HUES64 (cell line): ENCODE measurements around the gene MYEOV.

Experiments
- H3K27ac ChIP-seq: 2 replicates; pipeline ENCODE4 v1.7.0; 2013; ENCODE audit warnings: low read depth, low read length, inconsistent platforms
- H3K27me3 ChIP-seq: 2 replicates; pipeline ENCODE4 v1.6.1; 2013; ENCODE audit warnings: mild to moderate bottlenecking, low read length; ENCODE audit not compliant: insufficient read depth
- H3K36me3 ChIP-seq: 2 replicates; pipeline ENCODE4 v1.6.1; 2013; ENCODE audit warnings: mild to moderate bottlenecking, low read length; ENCODE audit not compliant: insufficient read depth
- H3K4me1 ChIP-seq: 2 replicates; pipeline ENCODE4 v1.6.1; 2013; ENCODE audit warnings: mild to moderate bottlenecking, low read length, moderate library complexity; ENCODE audit not compliant: insufficient read depth
- H3K4me3 ChIP-seq: 2 replicates; pipeline ENCODE4 v1.5.1; 2013; ENCODE audit warnings: mild to moderate bottlenecking, low read length, moderate library complexity
- H3K9ac ChIP-seq: 2 replicates; pipeline ENCODE4 v1.6.1; 2013; ENCODE audit warnings: mild to moderate bottlenecking, low read depth, low read length
- H3K9me3 ChIP-seq: 2 replicates; pipeline ENCODE4 v1.6.1; 2013; ENCODE audit warnings: low read depth, low read length; ENCODE audit not compliant: insufficient read depth
- WGBS: fragments of 150-250, 120-280 bp; methylation state at CpG from one replicate; pipeline ENCODE4 v1.1.7; 2013; ENCODE audit warnings: missing lambda C conversion rate; 5-methylcytosine and 5-hydroxymethylcytosine counted together

MYEOV gene

DNA sequence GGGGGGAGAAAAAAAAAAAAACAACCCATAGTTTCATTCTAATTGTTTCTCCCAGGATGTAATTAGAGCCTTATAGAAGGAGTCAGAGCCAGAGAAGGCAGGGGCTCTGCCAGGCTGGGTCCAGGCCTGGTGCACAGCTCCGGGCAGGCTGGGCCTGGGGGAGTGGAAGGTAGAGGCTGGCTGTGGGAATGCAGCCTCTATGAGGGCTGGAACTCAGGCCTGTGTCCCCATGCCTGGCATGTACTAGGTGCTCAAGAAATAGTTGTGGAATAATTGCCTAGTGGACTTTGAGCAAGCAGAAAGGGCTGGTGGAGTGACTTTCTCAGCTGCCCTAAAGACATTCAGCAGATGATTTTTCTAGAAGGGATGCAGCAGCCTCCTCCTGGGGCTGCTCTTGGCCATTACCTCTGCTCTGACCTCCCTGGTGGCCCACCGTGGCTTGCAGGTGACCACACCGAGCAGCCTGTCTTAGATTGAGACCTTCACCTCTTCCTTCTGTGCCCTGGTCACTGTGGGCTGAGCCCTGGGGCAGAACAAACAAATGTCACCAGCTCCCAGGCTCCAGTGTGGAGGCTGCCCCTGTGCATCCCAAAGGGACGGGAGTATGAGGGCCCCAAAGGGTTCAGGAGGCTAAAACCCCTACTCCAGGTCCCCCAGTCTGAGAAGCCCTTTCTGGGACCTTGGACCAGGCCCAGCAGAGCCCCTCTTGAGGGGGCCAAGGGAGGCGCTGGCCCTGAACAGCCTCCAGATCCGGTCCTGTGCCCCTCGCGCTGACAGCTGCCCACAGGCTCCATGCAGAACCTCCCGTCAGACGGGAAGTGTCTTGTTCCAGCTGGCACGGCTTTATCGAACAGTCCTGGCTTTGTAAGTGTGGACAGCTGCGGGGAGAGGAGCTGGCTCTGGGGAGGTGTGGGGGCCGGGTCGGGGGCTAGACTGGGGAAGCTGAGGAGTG is 18.8 kb downstream of the MYEOV start:
- no peak overlapping the region for H3K9ac ChIP-seq
- no peaks in the 10 kb centered on the region for H3K27me3 ChIP-seq
- H3K36me3 ChIP-seq: no peaks in the 10 kb centered on the region
- WGBS: 95% methylated on average over 15 of the region's 15 CpGs
- H3K9me3 ChIP-seq: no peaks in the 10 kb centered on the region
- H3K4me3 ChIP-seq: no peak overlapping the region
- no peaks in the 10 kb centered on the region for H3K4me1 ChIP-seq
- no peak overlapping the region for H3K27ac ChIP-seq

DNA sequence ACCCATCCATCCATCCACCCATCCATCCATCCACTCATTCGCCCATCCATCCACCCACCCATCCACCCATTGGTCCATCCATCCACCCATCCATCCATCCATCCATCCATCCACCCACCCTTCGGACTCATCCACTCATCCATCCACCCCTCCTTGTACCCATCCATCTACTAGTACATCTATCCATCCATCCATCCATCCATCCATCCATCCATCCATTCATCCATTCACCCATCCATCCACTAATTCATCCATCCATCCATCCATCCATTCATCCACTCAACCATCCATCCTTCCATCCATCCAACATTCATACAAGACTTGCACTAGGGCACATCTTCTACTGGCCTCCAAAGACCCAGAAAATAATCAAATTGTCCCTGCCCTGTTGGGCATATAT is 20.0 kb downstream of the MYEOV start:
- Histone ChIP-seq H3K27ac (no peak overlapping the region), H3K4me3 (no peak overlapping the region), H3K9ac (no peak overlapping the region), H3K9me3 (no peaks in the 10 kb centered on the region), H3K4me1 (no peaks in the 10 kb centered on the region), H3K27me3 (no peaks in the 10 kb centered on the region), H3K36me3 (no peaks in the 10 kb centered on the region)
- WGBS: 80% methylated on average over 1 of the region's 2 CpGs

DNA sequence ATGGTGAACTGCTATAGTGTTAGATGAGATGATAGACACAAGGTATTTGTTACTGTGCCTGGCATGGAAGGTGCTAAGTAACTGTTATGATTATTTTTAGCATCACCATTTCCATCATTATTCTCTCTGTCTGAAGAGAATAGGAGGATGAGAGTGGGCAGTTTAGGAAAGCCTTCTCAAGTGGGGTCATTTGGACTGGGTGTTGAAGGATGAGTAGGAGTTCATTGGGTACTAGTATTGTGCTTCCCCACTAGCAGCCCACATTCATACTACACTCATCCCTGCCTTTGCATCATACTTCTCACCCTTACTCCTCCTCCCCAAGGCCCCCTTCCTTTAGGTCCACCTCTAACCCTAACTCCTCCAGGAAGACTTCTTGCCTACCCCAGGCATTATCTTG is 20.6 kb downstream of the MYEOV start:
- H3K9ac ChIP-seq: no peak overlapping the region
- H3K36me3 ChIP-seq: no peaks in the 10 kb centered on the region
- H3K4me3 ChIP-seq: no peak overlapping the region
- no peaks in the 10 kb centered on the region for H3K4me1 ChIP-seq
- H3K27ac ChIP-seq: no peak overlapping the region
- H3K9me3 ChIP-seq: no peaks in the 10 kb centered on the region
- H3K27me3 ChIP-seq: no peaks in the 10 kb centered on the region

DNA sequence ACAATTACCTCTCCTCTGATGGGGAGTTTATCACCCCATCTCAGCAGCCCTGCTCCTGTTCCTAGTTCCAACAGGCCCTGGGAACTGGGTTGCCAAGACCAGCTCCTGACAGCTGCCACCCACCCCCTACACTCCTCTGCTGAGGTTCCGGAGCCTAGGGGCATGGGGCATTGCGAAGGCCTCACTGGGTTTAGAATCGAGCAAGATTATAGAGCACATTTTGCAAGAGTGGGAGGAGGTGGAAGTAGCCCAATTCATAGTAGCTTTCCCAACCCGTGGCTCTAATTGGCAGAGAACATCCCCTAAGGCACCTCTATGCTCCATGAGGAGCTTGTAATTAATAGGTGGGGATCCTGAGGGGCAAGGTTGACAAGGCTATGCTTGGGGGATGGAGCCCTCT is 23.0 kb downstream of the MYEOV start:
- no peak overlapping the region for H3K9ac ChIP-seq
- H3K9me3 ChIP-seq: no peaks in the 10 kb centered on the region
- no peaks in the 10 kb centered on the region for H3K36me3 ChIP-seq
- no peaks in the 10 kb centered on the region for H3K4me1 ChIP-seq
- H3K27ac ChIP-seq: no peak overlapping the region
- no peaks in the 10 kb centered on the region for H3K27me3 ChIP-seq
- no peak overlapping the region for H3K4me3 ChIP-seq
- WGBS: 93% methylated on average over 4 of the region's 4 CpGs

DNA sequence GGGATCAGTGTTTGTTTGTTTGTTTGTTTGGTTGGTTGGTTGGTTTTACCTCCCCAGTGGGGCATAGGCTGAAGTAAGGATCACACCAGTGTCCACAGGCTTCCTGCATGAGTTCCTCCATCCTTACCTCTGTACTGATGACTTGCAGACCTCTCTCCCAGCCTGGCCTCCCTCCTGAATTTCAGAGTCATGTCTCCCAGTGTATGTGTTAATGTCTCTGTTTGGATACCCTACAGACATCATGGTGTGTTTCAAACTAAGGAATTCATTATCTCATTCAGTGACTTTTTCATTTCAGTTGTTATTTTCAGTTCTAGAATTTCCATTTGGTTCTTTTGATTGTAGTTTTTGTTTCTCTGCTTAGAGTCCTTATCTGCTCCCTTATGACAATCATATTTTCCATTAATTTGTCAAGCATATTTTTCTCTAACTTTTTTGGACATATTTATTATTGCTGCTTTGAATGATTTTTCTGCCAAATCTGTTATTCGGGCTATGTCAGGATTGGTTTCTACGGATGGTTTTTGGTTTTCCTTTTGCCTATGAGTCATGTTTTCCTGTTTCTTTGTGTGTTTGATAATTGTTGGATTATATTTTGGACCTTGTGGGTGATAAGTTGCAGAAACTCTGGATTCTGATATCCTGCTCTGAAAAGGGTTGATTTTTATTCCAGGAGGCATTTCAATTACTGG is 23.6 kb downstream of the MYEOV start:
- no peak overlapping the region for H3K27ac ChIP-seq
- no peak overlapping the region for H3K4me3 ChIP-seq
- no peaks in the 10 kb centered on the region for H3K4me1 ChIP-seq
- no peaks in the 10 kb centered on the region for H3K27me3 ChIP-seq
- H3K9me3 ChIP-seq: no peaks in the 10 kb centered on the region
- H3K36me3 ChIP-seq: no peaks in the 10 kb centered on the region
- H3K9ac ChIP-seq: no peak overlapping the region
- WGBS: 94% methylated on average over 2 of the region's 2 CpGs

DNA sequence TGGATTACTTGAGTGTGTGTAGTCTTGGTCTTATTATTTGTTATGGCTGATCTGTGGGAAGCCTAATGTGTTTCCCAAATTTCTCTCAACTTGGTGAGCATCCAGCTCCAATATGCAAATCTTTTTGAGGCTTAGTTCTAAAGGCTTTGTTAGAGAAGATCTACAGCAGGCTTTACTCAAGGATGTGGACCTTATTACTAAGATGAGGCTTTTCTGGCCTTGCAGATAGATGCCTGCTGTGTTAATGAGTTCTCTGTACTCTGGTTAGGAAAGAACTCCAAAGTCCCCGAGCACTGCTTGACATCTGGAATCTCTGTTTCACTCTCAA is 24.1 kb downstream of the MYEOV start:
- H3K36me3 ChIP-seq: no peaks in the 10 kb centered on the region
- H3K9me3 ChIP-seq: no peaks in the 10 kb centered on the region
- no peaks in the 10 kb centered on the region for H3K4me1 ChIP-seq
- no peak overlapping the region for H3K27ac ChIP-seq
- no peaks in the 10 kb centered on the region for H3K27me3 ChIP-seq
- WGBS: 92% methylated on average over 1 of the region's 1 CpG
- no peak overlapping the region for H3K9ac ChIP-seq
- H3K4me3 ChIP-seq: no peak overlapping the region

DNA sequence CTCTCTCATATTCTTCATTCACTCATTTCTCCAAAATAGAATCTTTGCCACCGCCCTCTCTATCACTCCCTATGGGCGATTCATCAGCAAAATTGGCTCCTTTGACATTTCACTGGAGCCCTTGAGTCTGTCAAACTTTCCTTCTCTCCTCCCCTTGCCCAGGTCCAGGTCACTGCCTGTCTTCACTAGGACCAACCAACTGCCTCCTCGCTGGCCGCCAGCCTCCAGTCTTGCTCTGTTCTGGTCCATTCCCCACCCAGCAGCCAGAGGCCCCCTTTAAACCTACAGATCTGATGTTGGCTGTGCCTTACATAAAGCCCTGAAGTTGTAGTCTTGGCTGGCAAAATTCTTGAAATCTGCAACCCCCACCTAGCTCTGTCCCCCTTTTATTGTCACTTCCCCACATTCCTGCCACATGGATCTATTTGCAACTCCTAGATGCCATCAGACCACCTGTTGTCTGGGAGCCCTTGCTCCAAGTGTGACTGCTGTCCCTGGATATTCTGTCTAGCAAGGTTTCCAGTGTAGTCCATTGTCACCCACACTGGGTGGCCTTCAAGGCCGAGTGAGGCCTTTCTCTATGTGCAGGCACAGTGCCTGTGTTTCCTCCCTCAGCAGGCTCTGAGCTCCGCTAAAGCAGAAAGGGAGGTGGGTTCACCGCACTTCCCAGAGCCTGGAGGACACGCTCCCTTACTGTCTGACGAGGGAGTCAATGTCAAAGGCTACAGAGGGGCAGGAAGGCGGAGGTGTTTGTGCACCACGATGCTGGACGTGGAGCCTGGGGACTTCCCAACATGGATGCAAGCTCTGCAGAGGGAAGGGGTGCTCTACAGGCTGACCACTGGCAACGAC is 25.5 kb downstream of the MYEOV start:
- Histone ChIP-seq H3K9ac (no peak overlapping the region), H3K36me3 (no peaks in the 10 kb centered on the region), H3K9me3 (no peaks in the 10 kb centered on the region), H3K27me3 (no peaks in the 10 kb centered on the region), H3K4me3 (no peak overlapping the region), H3K4me1 (no peaks in the 10 kb centered on the region), H3K27ac (no peak overlapping the region)
- 86% methylated on average over 13 of the region's 13 CpGs for WGBS

DNA sequence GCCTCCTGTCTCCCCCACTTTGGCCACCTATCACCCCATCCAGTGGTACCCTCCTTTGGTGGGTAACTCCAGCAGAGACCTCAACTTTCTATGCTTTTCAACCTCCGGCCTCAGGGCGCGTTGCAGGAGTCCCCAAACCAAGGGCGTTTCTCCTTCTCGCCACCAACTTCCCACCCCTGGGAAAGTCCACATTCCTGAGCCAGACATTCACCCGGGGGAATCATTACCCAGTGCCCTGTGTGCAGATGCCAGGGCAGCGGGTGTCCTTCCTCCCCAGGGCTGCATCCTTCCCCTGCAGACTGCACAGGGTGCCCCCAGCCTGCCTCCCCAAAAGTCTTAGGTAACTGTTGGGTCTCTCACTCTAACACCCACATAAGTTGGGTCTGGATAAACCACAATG is 26.4 kb downstream of the MYEOV start:
- Histone ChIP-seq H3K9ac (no peak overlapping the region), H3K27ac (no peak overlapping the region), H3K4me3 (no peak overlapping the region), H3K9me3 (no peaks in the 10 kb centered on the region), H3K27me3 (no peaks in the 10 kb centered on the region), H3K4me1 (no peaks in the 10 kb centered on the region), H3K36me3 (no peaks in the 10 kb centered on the region)
- WGBS: 93% methylated on average over 7 of the region's 7 CpGs

DNA sequence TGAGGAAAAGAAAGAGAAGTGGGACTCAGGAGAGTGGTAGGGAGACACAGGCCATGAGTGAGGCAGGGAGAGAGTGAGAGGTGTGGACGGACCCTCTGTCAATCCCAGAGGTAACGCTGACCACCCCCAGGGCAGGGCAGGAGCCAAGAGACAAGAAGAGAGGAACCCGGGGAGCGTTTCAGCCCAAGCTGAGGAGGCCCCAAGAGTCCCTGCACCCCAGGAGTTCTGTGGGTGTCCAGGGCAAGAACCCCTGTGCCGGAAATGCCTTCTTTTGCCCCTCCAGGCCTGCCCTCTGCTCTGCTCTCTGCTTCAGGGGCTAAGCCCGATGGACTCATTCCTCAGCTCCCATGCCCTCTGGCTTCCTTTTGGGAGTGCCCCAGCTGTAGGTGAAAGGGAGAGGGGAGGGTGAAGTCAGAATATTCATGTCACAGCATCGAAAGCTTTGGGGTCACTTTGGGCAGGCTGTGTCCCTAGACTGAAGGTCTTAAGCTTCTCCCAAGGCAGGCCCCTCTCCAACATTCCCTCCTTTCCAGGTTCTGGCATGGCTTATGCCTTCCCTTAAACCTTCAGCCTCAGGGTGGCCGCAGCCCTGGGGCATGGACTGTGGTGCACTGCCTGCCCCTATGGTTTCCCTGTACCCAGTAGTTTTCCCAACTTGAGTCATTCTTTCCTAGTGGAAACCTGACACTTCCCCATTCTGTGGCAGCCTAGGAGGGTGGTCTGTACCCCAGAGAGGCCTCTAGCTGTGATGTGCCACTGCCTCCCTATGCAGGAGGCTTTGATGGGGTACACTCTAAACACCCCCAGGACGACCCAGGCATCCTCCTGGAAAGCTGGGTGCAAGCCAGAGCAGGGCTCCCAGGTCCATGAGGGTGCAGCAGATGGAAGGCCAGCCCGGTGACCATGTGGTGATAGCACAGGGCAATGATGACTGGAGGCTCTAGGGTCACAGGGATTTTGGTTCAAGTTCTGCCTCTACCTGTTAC is 27.1 kb downstream of the MYEOV start:
- no peaks in the 10 kb centered on the region for H3K27me3 ChIP-seq
- no peak overlapping the region for H3K27ac ChIP-seq
- no peaks in the 10 kb centered on the region for H3K4me1 ChIP-seq
- H3K36me3 ChIP-seq: no peaks in the 10 kb centered on the region
- no peak overlapping the region for H3K9ac ChIP-seq
- H3K4me3 ChIP-seq: no peak overlapping the region
- no peaks in the 10 kb centered on the region for H3K9me3 ChIP-seq
- 82% methylated on average over 10 of the region's 10 CpGs for WGBS

DNA sequence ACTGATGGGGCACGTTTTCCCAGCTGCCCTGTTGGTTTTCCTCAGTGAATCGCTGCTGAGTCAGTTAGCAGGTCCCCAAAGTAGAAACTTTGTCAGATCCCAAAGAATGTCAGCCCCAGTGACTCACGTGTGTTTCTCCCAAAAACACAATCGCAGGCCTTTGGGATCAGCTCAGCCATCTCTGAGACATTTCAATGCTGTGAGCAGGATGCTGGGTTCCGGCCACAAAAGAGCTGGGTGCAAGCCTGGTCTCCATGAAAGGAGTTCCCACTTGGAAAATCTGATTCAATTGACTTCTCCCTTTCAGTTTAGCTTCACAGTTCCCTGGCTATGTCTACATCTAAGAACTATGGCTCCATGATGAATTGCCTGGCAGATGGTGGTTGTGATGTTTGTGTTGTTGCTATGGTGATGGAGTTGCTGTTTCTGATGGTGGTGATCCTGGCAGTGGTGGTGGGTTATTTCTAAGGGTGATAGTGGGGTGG is 28.0 kb downstream of the MYEOV start:
- Histone ChIP-seq H3K36me3 (no peaks in the 10 kb centered on the region), H3K27me3 (no peaks in the 10 kb centered on the region), H3K4me1 (no peaks in the 10 kb centered on the region), H3K9me3 (no peaks in the 10 kb centered on the region), H3K9ac (no peak overlapping the region), H3K4me3 (no peak overlapping the region), H3K27ac (no peak overlapping the region)
- 87% methylated on average over 5 of the region's 5 CpGs for WGBS
